Myocyte (in vitro differentiated cells): Measurements from ENCODE around the gene TTC7B. TPM values are rescaled to one million over a fixed set of nuclear protein-coding genes. Genes with fewer than 3 reads are reported as not detected.
"Not testable (repeated sequence)": the region's sequence is repeated elsewhere in the genome, so short reads cannot be mapped to it uniquely, and the experiment has no call there.

ENCODE experiments used
- DNase-seq: peaks from one replicate; pipeline ENCODE4 v3.0.0-alpha.2; 2012; ENCODE audit warnings: low read depth
- total RNA-seq: library from RNA; depleted of rRNA; stranded (reverse); fragments of >200 nt; gene quantifications from 2 replicates; pipeline ENCODE4 v1.2.3, GENCODE V29; 2014

The TTC7B gene
- total RNA-seq, 1 donor from 2014 or later: 40.6 TPM

DNA sequence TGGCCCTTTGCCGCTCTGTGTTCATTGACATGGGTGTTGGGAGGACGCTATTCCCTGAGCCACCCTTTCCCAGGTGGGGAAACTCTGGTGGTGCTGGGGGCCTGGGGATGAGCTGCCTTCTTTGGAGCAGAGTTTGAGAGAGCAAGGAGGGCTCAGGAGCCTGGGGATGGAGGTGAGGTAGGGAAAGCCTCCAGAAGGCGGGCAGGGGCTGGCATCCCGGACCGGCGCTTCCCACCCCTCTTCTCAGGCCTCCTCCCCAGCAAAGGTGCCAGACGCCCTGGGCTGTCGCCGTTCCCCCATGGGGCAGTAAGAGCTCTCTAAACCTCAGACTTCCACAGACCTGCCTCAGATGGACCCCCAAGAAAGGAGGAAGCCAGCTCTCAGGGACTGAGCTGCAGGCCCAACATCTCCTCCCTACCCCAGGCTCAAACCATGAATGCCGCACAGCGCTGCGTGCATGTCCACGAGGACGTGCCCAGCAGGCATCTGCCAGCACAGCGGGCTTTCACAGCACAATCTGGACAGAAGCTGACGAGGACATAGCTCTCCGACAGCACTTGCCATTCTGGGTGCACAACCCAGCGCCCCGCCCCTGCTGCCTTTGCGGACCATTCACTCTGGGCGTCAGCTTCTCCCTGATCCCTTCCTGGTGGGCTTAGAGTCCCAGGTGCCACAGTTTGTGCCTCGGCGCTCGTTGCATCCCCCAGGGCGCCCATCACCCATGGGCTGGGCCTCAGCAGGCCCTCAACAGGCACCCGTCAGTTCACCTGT, 14.9 kb upstream of the TTC7B start:
- DNase-seq: no peak

DNA sequence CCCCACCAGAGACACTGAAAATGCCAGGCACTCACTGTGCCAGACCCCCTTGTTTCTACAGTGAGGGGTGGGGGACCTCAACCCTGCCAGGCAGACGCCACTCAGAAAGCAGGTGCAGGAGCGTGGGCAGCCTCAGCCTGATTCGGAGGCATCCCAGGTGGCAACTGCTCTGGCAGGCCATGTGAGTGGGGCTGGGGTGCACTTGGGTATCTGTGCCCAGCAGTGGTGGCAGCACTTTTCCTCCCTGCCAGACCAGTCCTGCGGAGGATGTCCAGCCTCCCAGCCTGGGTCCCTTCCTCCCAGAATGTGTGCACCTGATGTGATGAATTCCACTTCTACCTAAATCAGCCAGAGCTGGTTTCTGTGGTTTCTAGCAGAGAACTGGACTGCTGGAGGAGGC, 13.4 kb upstream of the TTC7B start:
- no peak for DNase-seq

DNA sequence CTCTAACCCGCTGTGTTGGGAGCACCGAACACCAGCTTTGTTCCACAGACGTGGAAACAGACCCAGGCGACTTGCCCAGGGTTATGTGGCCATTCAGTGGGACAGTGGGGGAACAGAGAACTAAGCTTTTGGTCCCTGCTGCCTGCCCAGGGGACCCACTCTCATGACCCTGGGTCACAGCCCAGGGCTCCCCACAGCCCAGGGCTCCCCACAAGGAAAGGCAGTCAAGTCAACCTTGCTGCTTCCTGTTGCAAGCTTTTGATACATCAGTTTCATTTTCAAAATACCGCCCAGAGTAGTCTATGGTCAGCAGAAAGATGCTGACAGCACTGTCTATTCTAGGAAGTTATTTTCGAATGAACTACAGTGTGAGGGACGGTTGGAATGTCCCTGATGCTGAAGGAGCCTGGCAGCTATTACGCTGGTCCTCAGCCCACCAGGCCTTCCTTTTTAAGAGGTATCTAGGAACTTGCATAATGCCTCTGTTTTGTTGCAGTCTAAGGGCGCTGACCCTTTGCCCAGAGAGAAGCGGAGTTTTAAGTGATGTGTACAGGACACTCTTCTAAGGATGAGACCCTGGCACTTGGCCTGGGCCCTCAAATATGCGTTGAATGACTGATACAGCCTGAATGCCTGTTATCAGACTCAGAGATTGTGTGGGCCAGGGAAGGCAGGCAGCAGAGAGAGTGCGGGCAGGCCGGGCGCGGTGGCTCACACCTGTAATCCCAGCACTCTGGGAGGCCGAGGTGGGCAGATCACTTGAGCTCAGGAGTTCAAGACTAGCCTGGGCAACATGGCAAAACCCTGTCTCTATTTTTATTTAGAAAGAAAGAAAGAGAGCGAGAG, 12.6 kb upstream of the TTC7B start:
- DNase-seq: no peak

DNA sequence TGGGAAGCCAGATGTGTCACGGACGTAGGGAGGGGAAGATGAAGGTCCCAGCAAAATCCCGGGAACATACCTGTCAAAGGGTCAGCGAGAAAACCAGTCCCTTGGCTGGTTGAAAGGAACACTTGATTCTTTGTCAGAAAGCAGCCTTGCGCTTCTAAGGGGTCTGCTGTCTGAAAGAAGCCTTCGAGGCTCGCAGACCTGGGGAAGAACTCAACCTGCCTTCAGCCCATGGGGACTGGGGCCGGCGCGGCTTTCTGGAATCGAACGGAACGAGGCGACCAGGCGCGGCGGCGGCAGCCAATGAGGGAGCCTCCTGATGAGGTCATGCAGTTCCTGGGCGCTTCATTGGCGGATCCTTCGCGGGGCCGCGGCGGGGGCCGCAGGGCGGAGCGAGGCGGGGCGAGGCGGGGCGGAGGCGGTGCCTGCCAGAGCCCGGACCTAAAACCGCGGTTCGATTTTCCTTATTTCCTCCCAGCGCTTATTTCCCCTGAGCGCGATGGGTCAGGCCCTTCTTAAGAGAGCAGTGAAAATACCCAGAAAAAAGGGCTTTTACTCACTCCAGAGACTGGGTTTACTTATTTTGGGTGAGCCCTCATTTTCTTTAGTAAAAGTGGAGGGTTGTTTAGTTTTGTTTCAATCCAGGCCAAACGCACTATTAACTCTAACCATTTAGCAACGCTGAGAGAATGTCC, 11.8 kb upstream of the TTC7B start:
- DNase-seq: peak; percentile 89

DNA sequence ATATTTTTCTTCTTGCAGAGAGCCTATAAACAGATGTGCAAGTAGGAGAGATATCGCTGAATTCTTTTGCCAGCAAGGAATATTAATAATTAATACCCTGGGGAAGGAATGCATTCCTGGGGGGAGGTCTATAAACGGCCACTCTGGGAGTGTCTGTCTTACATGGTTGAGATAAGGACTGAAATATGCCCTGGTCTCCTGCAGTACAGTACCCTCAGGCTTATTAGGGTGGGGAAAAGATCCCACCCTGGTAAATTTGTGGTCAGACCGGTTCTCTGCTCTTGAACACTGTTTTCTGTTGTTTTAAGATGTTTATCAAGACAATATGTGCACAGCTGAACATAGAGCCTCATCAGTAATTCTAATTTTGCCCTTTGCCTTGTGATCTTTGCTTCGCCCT, 7.3 kb upstream of the TTC7B start:
- DNase-seq: not testable (repeated sequence)

DNA sequence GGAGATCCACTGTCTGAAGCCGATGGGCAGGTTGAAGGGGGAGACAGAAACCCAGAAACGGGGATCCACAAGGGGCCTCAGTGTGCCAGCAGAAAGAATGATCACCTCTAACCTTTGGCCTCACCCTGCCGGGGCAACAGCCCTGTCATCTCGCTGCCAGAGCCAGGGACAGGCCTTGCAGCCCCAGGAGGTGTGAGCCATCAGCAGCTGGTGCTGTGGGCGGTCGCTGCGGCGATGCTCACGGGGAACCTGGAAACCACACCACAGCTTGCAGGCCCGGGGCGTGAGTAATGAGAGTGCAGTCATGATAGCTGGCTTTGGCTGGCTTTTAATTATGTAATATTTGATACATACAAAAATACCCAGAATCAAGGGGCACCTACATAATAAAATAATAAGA, 4.7 kb upstream of the TTC7B start:
- DNase-seq: peak; percentile 89

DNA sequence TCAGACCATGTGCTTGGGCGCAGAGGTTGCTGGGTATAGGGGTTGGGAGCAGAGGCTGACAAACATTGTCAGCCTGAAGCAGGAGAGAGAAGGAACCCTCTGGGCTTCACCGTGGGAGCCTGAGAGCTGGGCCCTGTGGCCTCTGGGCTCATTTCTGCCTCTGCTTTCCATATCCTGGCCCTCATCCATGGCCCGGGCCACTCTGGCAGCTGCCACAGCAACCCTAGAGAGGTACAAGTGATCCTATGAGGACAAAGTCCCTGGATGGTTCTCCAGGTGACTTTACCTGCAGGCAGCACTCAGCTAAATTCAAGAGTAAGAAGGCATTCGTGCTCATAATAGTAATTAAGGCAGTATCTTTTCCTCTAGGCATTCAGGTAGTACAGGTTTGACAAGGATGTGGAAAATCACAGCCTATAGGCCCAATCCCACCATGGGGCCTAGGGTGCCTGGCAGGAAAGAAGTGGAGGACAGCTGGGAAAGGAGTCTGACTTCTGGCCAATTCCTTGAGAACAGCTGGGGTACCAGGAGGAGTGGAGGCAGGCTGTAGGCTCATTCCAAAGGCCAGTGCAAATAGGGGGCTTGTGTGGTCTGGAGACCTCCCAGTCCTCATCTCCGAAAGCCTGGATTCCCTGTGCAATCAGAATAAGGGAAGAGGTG, 3.6 kb upstream of the TTC7B start:
- DNase-seq: peak; percentile 60

DNA sequence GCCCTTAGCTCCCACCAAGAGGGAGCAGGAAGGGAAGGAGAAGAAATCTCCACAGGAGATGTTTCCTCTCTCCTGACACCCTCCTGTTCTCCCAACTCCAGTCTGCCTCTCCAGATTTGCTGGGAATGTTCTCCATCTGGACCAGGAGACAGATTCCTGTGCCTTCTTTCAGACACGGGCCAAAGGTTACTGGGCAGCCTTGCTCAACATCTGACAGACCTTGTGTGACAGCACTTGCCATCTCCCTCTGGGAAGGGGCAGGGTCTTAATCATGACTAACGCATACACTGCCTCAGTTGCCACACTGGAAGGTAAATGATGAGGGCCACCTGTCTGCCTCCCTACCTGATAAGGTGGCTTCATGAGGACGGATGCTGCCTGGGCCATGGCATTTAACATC, 2.5 kb upstream of the TTC7B start:
- no peak for DNase-seq

DNA sequence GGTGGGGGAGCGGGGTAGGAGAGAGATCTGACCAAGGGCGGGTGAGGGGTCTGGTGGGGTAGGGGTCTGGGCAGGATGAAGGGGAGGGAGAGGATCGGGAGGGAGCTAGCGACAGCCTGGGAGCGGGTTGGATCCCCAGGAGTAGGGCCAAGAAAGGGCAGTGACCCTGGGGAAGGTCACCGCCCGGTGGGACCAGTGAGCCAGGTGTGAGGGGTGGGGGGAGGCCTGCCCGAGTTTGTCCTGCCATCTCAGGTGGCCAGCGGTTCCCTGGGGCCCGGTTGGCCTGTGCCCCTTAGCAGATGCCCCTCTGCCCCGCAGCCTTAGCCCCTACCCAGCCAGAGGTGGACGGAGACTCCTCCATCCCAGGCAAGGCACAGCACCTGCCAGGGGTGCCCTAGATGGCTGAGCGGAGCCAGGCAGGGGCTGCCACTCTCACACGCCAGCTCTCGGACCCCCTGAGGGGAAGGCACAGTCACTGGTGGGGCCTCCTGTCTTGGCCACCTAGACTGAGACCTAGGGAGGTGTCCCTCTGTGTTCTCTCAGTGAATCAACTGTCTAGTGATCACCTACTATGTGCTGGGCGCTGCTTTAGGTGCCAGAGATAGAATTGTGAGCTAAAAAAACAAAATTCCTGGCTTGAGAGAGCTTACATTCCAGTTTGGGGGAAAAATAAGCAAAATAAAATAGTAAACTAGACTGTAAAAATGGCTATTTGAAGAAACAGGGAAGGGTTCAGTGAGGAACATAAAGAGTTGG, 629 bp upstream of the TTC7B start:
- DNase-seq: no peak

DNA sequence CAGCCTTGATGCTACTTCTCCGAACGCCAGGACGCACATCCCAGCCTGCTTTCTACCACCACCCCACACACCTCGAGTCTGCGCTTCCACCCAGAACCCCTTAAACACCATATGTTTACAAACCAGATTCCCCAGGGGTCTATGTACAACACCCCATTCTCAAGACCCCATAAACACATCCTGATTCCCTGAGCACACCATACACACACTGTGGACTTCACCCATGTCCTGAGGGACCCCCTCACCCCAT, 733 bp downstream of the TTC7B start:
- no peak for DNase-seq

DNA sequence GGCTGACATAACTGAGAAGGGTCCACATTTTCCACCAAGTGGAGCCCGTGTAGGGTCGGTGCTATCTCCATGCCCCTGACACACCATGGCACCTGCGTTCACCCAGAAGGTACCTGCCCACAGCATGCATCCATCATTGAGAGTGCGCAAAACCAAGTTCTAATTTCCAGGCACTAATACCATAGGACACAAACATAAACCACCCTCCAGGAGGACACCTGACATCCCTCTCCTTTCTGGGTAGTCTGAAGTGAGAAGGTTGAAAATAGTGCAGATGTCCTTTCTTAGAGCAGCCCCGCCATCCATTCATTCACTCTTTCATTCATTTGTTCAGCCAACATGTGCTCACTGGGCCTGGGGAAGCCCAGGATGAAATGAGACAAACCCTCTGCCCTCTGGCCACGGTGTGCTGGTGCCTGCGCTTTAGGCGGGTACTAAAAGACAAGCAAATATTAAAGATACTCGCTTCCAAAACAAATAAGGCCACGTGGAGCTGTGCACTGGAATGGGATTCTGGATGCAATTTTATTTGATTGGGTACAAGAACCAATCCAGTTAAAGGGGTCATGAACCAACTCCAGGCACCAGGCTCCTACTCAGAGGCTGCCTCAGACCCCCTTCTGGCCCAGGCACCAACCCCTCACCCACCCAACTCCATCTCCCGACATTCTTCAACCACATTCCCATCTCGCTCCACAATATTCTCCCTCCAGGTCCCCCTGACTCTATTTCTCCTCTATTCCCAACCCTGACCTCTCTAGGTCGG, 1.2 kb downstream of the TTC7B start:
- no peak for DNase-seq

DNA sequence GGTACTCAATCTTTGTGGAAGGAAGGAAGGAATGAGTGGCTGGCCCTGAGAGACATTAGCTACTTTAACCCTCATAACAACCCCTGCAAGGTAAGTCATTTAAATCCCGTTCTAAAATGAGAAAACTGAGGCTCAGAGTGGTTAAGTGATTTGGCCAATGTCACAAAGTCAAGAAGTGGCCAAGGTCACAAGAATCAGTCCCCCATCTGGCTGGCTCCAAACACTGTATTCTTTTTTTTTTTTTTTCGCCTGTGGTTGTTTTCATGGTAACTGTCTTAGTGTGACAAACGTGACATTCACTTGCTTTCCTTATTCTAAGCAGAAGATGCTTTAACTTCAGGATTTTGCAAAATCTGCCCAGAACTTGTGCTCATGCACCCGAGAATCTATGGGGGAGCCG, 2.8 kb downstream of the TTC7B start:
- DNase-seq: no peak

DNA sequence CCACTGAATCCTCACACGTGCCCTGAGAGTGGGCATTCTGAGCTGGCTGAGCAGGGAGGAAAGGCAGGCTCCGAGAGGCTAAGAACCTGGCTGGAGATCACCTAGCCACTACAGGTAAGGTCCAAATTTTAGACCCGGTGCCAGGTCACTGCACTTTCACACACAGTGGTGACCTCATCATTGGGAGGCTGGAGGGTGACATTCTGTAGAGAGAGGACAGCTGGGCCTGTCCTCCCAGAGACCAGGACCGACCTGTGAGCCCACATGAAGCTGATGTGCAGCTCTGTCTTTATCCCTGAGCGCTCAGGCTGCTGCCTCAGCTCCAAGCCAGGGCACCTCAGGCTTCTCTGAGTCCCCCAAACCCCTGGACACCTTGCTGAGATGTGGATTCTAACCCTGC, 4.1 kb downstream of the TTC7B start:
- DNase-seq: no peak

DNA sequence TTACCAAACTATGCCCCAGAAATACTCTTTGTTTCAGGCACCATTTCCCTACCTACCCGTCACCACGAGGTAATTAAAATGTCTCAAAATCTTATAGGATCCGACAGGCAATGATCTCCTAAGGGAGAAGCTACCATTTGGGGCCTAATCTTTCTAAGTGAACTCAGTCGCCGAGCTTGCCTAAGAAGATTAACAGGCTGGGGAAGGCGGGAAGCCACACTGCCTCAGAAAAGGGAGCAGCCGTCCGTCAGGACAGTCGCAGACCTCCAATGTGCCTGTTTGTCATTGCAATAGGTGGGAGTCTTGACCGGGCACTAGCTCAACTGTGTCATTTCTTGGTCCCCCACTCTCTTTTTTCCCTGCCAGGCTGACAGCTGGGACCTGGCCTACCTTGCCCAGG, 4.6 kb downstream of the TTC7B start:
- DNase-seq: no peak

DNA sequence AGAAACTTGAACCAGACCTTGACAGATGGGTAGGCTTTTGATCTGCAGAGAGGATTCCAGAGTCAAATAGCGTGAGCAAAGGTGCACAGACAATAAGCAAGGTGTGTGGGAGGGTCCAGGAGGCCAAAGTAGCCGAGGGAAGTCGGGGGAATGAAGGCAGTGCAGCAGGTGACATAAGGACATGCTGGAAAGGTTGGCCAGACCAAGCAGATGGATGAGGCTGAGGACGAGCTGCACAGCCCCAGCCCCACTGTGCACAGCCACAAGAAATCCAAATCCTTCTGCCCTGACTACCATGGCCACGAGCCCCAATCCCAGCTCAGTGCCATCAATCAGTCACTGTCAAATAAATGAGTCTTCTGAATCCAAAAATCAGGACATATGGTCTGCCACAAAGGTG, 5.4 kb downstream of the TTC7B start:
- peak; percentile 37 for DNase-seq

DNA sequence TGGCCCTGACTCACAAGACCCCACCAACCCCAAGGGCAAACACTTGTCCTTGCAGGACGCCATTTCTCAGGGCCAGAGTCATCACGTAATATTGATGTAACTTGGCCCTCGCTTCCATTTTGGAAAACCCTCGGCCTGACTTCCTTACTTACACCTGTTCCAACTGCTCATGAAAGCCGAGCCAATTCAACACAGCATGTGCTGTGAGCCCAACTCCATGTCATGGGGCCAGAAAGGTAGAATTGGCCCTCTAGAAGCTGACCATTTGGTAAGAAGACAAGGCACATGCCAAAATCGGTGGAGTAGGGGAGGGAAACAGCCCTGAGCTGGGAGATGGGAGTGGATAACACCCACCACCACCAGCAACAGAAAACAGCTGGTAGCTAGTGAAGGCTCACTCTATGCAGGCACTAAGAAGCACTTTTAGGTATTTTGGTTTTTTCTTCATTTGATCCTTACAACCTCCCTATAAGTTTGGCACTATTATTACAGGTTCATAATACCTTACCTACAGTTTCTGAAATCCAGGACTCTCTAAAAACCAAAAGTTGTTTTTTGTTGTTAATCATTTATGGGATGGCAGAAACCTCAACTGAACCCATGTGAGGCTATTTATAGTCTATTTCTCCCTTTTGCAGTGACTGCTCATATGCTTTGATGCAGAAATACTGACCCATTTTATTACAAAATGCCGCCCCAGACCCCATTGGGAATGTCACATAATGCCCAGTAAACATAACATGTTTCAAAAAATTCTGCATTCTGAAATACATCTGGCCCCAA, 6.5 kb downstream of the TTC7B start:
- peak; percentile 58 for DNase-seq

DNA sequence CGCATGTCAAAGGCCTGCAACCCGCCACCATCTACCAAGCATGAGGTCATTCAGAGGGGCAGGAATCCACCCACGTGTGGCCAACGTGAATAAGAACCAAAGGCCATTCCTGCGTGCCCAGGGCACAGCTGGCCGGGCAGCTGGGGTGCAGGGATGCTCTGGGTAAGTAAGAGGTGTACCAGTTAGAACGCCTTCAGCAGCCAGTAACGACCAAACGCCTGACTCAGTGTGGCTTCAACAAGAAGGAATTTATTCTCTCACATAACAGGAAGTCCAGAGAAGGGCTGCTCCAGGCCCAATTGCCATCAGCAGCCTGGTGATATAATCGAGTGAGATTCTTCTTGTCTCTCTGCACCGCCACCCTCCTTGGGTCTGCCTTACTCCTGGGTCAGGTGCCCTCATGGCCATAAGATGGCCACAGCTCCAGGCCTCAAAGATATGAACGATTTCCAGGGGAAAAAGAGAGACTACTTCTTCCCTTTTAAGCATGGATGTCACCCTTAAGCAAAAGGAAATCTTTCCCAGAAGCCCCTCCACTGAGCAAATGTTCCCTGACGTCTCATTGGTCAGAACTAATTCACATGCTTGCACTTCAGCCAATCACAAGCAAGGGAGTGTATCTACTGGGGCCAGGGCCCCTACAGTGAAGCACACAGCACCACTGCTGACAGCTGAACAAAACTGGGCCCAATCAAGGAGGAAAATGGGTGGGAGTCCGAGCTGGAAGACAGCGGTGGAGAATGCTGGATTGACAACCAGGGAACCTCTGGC, 7.3 kb downstream of the TTC7B start:
- peak; percentile 41 for DNase-seq

DNA sequence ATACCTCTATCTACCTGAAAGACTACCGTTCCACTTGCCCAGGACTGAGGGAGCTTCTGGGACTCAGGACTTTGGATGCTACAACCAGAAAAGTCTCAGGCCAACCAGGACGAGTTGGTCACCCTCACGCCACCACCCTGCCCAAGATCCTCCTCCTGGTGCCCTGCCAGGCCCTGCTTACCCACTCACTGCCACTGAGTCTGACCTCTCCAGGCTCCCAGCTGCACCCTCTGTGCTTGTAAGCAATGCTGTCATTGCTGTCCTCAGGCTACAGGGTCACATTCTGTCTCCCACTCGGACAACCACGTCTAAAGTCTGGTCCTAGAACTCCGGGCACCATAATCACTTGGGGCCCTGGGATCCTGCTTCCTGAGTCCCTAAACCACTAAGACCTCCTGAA, 9.2 kb downstream of the TTC7B start:
- DNase-seq: no peak
